DOHH2 (cell line): ENCODE data around the gene IL20.

Experiments used
- H3F3A ChIP-seq: fragments of 200-600 bp; sonication (generic), shearing (Covaris generic); 2 replicates; pipeline ENCODE4 v1.6.0; 2016; ENCODE audit warnings: antibody characterized with exemption, mild to moderate bottlenecking; ENCODE audit not compliant: control insufficient read depth, insufficient read depth
- H3K27ac ChIP-seq: fragments of 200-600 bp; sonication (generic); 2 replicates; pipeline ENCODE4 v1.5.1; 2014; ENCODE audit warnings: low read depth, mild to moderate bottlenecking, low read length, moderate library complexity
- H3K27me3 ChIP-seq: fragments of 200-600 bp; sonication (generic); 2 replicates; pipeline ENCODE4 v1.6.1; 2014; ENCODE audit warnings: mild to moderate bottlenecking, low read length, mixed read lengths; ENCODE audit not compliant: control insufficient read depth
- H3K36me3 ChIP-seq: fragments of 200-600 bp; sonication (generic); 2 replicates; pipeline ENCODE4 v1.6.1; 2014; ENCODE audit warnings: mild to moderate bottlenecking, low read length, moderate library complexity, mixed read lengths; ENCODE audit not compliant: control insufficient read depth
- H3K4me1 ChIP-seq: fragments of 200-600 bp; sonication (generic); 2 replicates; pipeline ENCODE4 v1.6.1; 2014; ENCODE audit warnings: mild to moderate bottlenecking, low read length, mixed read lengths; ENCODE audit not compliant: control insufficient read depth
- H3K4me2 ChIP-seq: fragments of 200-600 bp; sonication (generic); 2 replicates; pipeline ENCODE4 v1.6.0; 2014; ENCODE audit warnings: mild to moderate bottlenecking, low read length, moderate library complexity
- H3K4me3 ChIP-seq: fragments of 200-600 bp; sonication (generic); 2 replicates; pipeline ENCODE4 v1.5.1; 2014; ENCODE audit warnings: mild to moderate bottlenecking, low read length, mixed read lengths
- H3K79me2 ChIP-seq: fragments of 200-600 bp; sonication (generic); 2 replicates; pipeline ENCODE4 v1.6.1; 2014; ENCODE audit warnings: mild to moderate bottlenecking, low read length, mixed read lengths; ENCODE audit not compliant: control insufficient read depth
- H3K9me2 ChIP-seq: fragments of 200-600 bp; sonication (generic); replicated peaks from 2 replicates; pipeline ENCODE4 v1.6.1; 2014; ENCODE audit warnings: mild to moderate bottlenecking, low read length, mixed read lengths; ENCODE audit not compliant: control insufficient read depth
- H3K9me3 ChIP-seq: fragments of 200-600 bp; sonication (generic); 2 replicates; pipeline ENCODE4 v1.6.1; 2014; ENCODE audit warnings: antibody characterized with exemption, low read length, mixed read lengths; ENCODE audit not compliant: control insufficient read depth, insufficient read depth
- H4K20me1 ChIP-seq: fragments of 200-600 bp; sonication (generic); 2 replicates; pipeline ENCODE4 v1.6.0; 2014; ENCODE audit warnings: low read depth, mild to moderate bottlenecking, antibody characterized with exemption, low read length, moderate library complexity; ENCODE audit not compliant: control insufficient read depth, insufficient read depth
- EZH2phosphoT487 ChIP-seq: fragments of 200-600 bp; sonication (generic); IDR thresholded peaks from 2 replicates; pipeline ENCODE4 v1.6.1; 2017; ENCODE audit warnings: borderline replicate concordance, mild to moderate bottlenecking, antibody characterized with exemption, low read length, moderate library complexity, mixed read lengths
- TF ChIP-seq, protein P1 (sequence below): fragments of 200-600 bp; sonication (generic); IDR thresholded peaks from one replicate; pipeline ENCODE4 v1.5.1; 2014; ENCODE audit warnings: antibody characterized with exemption, mild to moderate bottlenecking, low read depth, low read length; ENCODE audit not compliant: poor library complexity, severe bottlenecking

The IL20 gene

GRCh38 chr1:206908038-206908437 is 42.6 kb downstream of the IL20 start:
- no peaks in the 10 kb centered on the region for H3K79me2 ChIP-seq
- H3K36me3 ChIP-seq = no peaks in the 10 kb centered on the region
- H3K4me3 ChIP-seq = no peak overlapping the region
- H3F3A ChIP-seq = no peaks in the 10 kb centered on the region
- no peaks in the 10 kb centered on the region for H3K9me2 ChIP-seq
- H3K4me2 ChIP-seq = no peak overlapping the region
- H3K27ac ChIP-seq = no peak overlapping the region
- peaks cover 2% of the 10 kb centered on the region; the same call in 1 of the 2 replicates for H3K4me1 ChIP-seq
- H3K27me3 ChIP-seq = peaks cover 55% of the 10 kb centered on the region
- no peak for TF ChIP-seq EZH2phosphoT487
- TF ChIP-seq, protein P1, sequence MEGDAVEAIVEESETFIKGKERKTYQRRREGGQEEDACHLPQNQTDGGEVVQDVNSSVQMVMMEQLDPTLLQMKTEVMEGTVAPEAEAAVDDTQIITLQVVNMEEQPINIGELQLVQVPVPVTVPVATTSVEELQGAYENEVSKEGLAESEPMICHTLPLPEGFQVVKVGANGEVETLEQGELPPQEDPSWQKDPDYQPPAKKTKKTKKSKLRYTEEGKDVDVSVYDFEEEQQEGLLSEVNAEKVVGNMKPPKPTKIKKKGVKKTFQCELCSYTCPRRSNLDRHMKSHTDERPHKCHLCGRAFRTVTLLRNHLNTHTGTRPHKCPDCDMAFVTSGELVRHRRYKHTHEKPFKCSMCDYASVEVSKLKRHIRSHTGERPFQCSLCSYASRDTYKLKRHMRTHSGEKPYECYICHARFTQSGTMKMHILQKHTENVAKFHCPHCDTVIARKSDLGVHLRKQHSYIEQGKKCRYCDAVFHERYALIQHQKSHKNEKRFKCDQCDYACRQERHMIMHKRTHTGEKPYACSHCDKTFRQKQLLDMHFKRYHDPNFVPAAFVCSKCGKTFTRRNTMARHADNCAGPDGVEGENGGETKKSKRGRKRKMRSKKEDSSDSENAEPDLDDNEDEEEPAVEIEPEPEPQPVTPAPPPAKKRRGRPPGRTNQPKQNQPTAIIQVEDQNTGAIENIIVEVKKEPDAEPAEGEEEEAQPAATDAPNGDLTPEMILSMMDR = no peak
- H3K9me3 ChIP-seq = no peaks in the 10 kb centered on the region
- H4K20me1 ChIP-seq = no peaks in the 10 kb centered on the region

GRCh38 chr1:206909161-206909882 is 43.9 kb downstream of the IL20 start:
- Histone ChIP-seq H3K27me3 (peaks cover 63% of the 10 kb centered on the region), H3K27ac (no peak overlapping the region), H3K36me3 (no peaks in the 10 kb centered on the region)

GRCh38 chr1:206909883-206910318 is 44.5 kb downstream of the IL20 start:
- no peak overlapping the region for H3K27ac ChIP-seq
- peaks cover 63% of the 10 kb centered on the region for H3K27me3 ChIP-seq

More at GRCh38 chr1:206909161-206909882, 43.9 kb downstream of the IL20 start:
- Histone ChIP-seq H3F3A (no peaks in the 10 kb centered on the region), H4K20me1 (no peaks in the 10 kb centered on the region), H3K4me2 (no peak overlapping the region), H3K9me2 (no peaks in the 10 kb centered on the region), H3K4me3 (no peak overlapping the region), H3K79me2 (no peaks in the 10 kb centered on the region), H3K9me3 (no peaks in the 10 kb centered on the region), H3K4me1 (peaks cover 2% of the 10 kb centered on the region; the same call in 1 of the 2 replicates)
- TF ChIP-seq, protein P1 = no peak
- 0 out of 2 replicates have a peak, but pooled peaks have one; percentile 13 for TF ChIP-seq EZH2phosphoT487

More at GRCh38 chr1:206909883-206910318, 44.5 kb downstream of the IL20 start:
- H3K79me2 ChIP-seq = no peaks in the 10 kb centered on the region
- H3K9me3 ChIP-seq = no peaks in the 10 kb centered on the region
- no peaks in the 10 kb centered on the region for H4K20me1 ChIP-seq
- no peaks in the 10 kb centered on the region for H3K9me2 ChIP-seq
- no peak overlapping the region for H3K4me2 ChIP-seq
- no peaks in the 10 kb centered on the region for H3K36me3 ChIP-seq
- TF ChIP-seq, protein P1 = no peak
- TF ChIP-seq EZH2phosphoT487 = no peak
- peaks cover 2% of the 10 kb centered on the region; the same call in 1 of the 2 replicates for H3K4me1 ChIP-seq
- H3K4me3 ChIP-seq = no peak overlapping the region
- H3F3A ChIP-seq = no peaks in the 10 kb centered on the region
